Fibroblast of lung (primary cell): ENCODE measurements around the gene DAB1. TPM values are rescaled to one million over a fixed set of nuclear protein-coding genes. Genes with fewer than 3 reads are reported as not detected.

ENCODE experiments used
- DNase-seq, 2 donors: peaks; one replicate each; pipeline versions ENCODE4 v3.0.0 to v3.0.0-alpha.2; 2010; ENCODE audit warnings: low read depth in 2 of 2
- H2AFZ ChIP-seq: 2 replicates; pipeline ENCODE4 v1.5.1; 2012; ENCODE audit warnings: low read length, control low read depth, inconsistent platforms
- H3K27ac ChIP-seq: 2 replicates; pipeline ENCODE4 v1.5.1; 2011; ENCODE audit warnings: low read length, control low read depth; ENCODE audit not compliant: insufficient read depth
- H3K27me3 ChIP-seq: 2 replicates; pipeline ENCODE4 v1.5.1; 2011; ENCODE audit warnings: mild to moderate bottlenecking, low read length; ENCODE audit not compliant: control insufficient read depth, insufficient read depth
- H3K36me3 ChIP-seq: 2 replicates; pipeline ENCODE4 v1.5.1; 2011; ENCODE audit warnings: low read length; ENCODE audit not compliant: control insufficient read depth, insufficient read depth
- H3K4me1 ChIP-seq: 2 replicates; pipeline ENCODE4 v1.5.1; 2011; ENCODE audit warnings: low read length; ENCODE audit not compliant: control insufficient read depth, insufficient read depth; ENCODE audit errors: extremely low read depth
- H3K4me2 ChIP-seq: 2 replicates; pipeline ENCODE4 v1.5.1; 2011; ENCODE audit warnings: low read length, control low read depth; ENCODE audit not compliant: insufficient read depth; ENCODE audit errors: extremely low read depth
- H3K4me3 ChIP-seq, 4 experiments: fragments of 200-600 bp in 1 of 4; sonication (generic) in 1 of 4; replicated peaks in 1 of 4; 2 replicates each; pipeline ENCODE4 v1.5.1; 2011 to 2016; ENCODE audit warnings: low read length in 4 of 4, low read depth in 3 of 4, mild to moderate bottlenecking in 3 of 4, control low read depth in 2 of 4, inconsistent platforms in 1 of 4, mixed read lengths in 1 of 4; ENCODE audit not compliant: insufficient read depth in 1 of 4; ENCODE audit errors: control extremely low read depth in 1 of 4
- H3K79me2 ChIP-seq: 2 replicates; pipeline ENCODE4 v1.5.1; 2012; ENCODE audit warnings: mild to moderate bottlenecking, low read length, inconsistent platforms; ENCODE audit not compliant: control insufficient read depth, insufficient read depth
- H3K9ac ChIP-seq: 2 replicates; pipeline ENCODE4 v1.5.1; 2011; ENCODE audit warnings: mild to moderate bottlenecking, low read length, control low read depth; ENCODE audit not compliant: insufficient read depth
- H3K9me3 ChIP-seq: 2 replicates; pipeline ENCODE4 v1.5.1; 2012; ENCODE audit warnings: low read depth, low read length; ENCODE audit not compliant: control insufficient read depth, insufficient read depth
- H4K20me1 ChIP-seq: 2 replicates; pipeline ENCODE4 v1.5.1; 2011; ENCODE audit warnings: low read length; ENCODE audit not compliant: control insufficient read depth, insufficient read depth; ENCODE audit errors: extremely low read depth
- EZH2 ChIP-seq: IDR thresholded peaks from 2 replicates; pipeline ENCODE4 v1.5.1; 2012; ENCODE audit warnings: low read length, control low read depth, mild to moderate bottlenecking; ENCODE audit errors: missing control alignments
- polyA plus RNA-seq, 2 donors: library from polyadenylated mRNA; depleted of rRNA in 1 of 2; stranded (reverse) in 1 of 2; unstranded in 1 of 2; fragments of >200 nt; gene quantifications; 2 replicates each; pipeline ENCODE4 v1.2.1, GENCODE V29; 2011 to 2012; ENCODE audit warnings: missing spikeins in 1 of 2
- total RNA-seq: library from RNA; depleted of rRNA; stranded (reverse); fragments of >200 nt; gene quantifications from 2 replicates; pipeline ENCODE4 v1.2.1, GENCODE V29; 2014
- TF ChIP-seq, protein P1 (sequence below), 2 donors: IDR thresholded peaks in 1 of 2; conservative IDR thresholded peaks in 1 of 2; 1 replicate in 1 of 2; 2 replicates in 1 of 2; pipeline ENCODE4 v1.5.1; 2011 to 2012; ENCODE audit warnings: low read length in 2 of 2, control low read depth in 1 of 2, inconsistent platforms in 1 of 2, low read depth in 1 of 2, mild to moderate bottlenecking in 1 of 2

DAB1 gene
- total and polyA plus RNA-seq, 2 donors (not counting 1 experiment from before 2014, with no cell fraction given) = 0.17 to 2.0 TPM

DNA sequence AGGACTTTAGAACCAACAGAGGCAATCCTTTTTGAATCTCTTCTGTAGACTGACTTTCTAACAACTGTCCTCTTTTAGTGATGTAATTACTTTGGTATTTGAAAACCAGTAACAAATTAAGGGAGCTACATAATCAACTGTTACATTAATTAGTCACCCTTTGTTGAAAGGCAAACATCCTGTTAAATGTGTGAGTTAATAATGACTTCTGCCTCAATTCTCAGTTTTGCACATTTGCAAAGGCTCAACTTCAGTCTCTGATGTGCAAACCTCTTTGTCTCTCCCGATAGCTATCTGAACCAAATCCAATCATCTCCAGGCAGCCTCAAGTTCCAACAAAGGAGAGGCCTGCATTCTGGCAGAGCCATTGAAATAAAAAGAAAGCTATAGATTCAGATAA is 322.7 kb downstream of the DAB1 start:
- H3K9me3 ChIP-seq = no peaks in the 10 kb centered on the region
- H3K9ac ChIP-seq = no peak overlapping the region
- H3K4me2 ChIP-seq = no peak overlapping the region
- no peak overlapping the region for H2AFZ ChIP-seq
- DNase-seq = peak; percentile 1 to 5
- no peak overlapping the region for H3K4me3 ChIP-seq
- no peaks in the 10 kb centered on the region for H3K4me1 ChIP-seq
- no peaks in the 10 kb centered on the region for H3K27me3 ChIP-seq
- no peak for TF ChIP-seq EZH2
- TF ChIP-seq, protein P1, sequence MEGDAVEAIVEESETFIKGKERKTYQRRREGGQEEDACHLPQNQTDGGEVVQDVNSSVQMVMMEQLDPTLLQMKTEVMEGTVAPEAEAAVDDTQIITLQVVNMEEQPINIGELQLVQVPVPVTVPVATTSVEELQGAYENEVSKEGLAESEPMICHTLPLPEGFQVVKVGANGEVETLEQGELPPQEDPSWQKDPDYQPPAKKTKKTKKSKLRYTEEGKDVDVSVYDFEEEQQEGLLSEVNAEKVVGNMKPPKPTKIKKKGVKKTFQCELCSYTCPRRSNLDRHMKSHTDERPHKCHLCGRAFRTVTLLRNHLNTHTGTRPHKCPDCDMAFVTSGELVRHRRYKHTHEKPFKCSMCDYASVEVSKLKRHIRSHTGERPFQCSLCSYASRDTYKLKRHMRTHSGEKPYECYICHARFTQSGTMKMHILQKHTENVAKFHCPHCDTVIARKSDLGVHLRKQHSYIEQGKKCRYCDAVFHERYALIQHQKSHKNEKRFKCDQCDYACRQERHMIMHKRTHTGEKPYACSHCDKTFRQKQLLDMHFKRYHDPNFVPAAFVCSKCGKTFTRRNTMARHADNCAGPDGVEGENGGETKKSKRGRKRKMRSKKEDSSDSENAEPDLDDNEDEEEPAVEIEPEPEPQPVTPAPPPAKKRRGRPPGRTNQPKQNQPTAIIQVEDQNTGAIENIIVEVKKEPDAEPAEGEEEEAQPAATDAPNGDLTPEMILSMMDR (conservative IDR thresholded peaks at IDR 0.05 in 1 of 2, IDR thresholded peaks at IDR 0.05 in 1 of 2; ENCODE audit: low read depth in 1 of 2, low read length in 2 of 2) = no peak
- H3K27ac ChIP-seq = no peak overlapping the region
- H3K79me2 ChIP-seq = no peaks in the 10 kb centered on the region
- H4K20me1 ChIP-seq = no peaks in the 10 kb centered on the region
- no peaks in the 10 kb centered on the region for H3K36me3 ChIP-seq

- no peaks in the 10 kb centered on the region for H3K27me3 ChIP-seq
These were observed 329.1 kb downstream of the DAB1 start for GRCh38 chr1:57094749-57095148.

DNA sequence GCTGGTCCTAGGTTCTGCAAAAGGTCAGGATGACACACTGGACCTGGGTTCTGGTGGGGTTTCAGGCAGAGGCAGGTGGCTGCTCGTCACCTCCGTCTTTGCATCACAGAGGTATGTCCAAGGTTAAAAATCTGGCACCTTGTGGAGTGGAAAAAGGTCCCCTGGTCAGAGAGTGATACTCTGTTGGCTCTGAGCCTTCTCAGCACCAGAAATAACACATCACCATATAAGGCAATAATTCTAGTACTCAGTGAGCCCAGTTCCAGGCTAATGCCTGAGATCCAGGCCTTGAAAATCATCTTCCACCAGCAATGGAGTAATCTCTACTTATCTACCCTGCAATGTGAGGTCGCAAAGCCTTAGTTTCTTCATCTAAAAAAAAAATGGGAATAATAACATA is 330.7 kb downstream of the DAB1 start:
- no peak overlapping the region for H3K27ac ChIP-seq
- no peaks in the 10 kb centered on the region for H3K27me3 ChIP-seq
- H3K79me2 ChIP-seq = no peaks in the 10 kb centered on the region
- H3K4me2 ChIP-seq = no peak overlapping the region
- H3K36me3 ChIP-seq = no peaks in the 10 kb centered on the region
- no peaks in the 10 kb centered on the region for H3K4me1 ChIP-seq
- no peaks in the 10 kb centered on the region for H4K20me1 ChIP-seq
- H3K4me3 ChIP-seq = no peak overlapping the region
- TF ChIP-seq, protein P1 (conservative IDR thresholded peaks at IDR 0.05 in 1 of 2, IDR thresholded peaks at IDR 0.05 in 1 of 2; ENCODE audit: low read depth in 1 of 2, low read length in 2 of 2) = no peak
- no peak for TF ChIP-seq EZH2
- H3K9me3 ChIP-seq = no peaks in the 10 kb centered on the region
- no peak for DNase-seq
- no peak overlapping the region for H2AFZ ChIP-seq
- H3K9ac ChIP-seq = no peak overlapping the region

More at GRCh38 chr1:57094749-57095148, 329.1 kb downstream of the DAB1 start:
- TF ChIP-seq, protein P1 (conservative IDR thresholded peaks at IDR 0.05 in 1 of 2, IDR thresholded peaks at IDR 0.05 in 1 of 2; ENCODE audit: low read depth in 1 of 2, low read length in 2 of 2) = no peak
- no peak for TF ChIP-seq EZH2
- H3K4me1 ChIP-seq = no peaks in the 10 kb centered on the region
- no peaks in the 10 kb centered on the region for H3K79me2 ChIP-seq
- no peaks in the 10 kb centered on the region for H3K9me3 ChIP-seq
- no peak overlapping the region for H3K4me2 ChIP-seq
- DNase-seq = no peak
- no peaks in the 10 kb centered on the region for H4K20me1 ChIP-seq
- no peak overlapping the region for H3K9ac ChIP-seq
- H3K27ac ChIP-seq = no peak overlapping the region
- H3K4me3 ChIP-seq = no peak overlapping the region
- H3K36me3 ChIP-seq = no peaks in the 10 kb centered on the region
- H2AFZ ChIP-seq = no peak overlapping the region
